Lung (tissue), 12 donors: ENCODE data around the gene OTUD4. TPM values are rescaled to one million over a fixed set of nuclear protein-coding genes. Genes with fewer than 3 reads are reported as not detected.
"Not testable (repeated sequence)": the region's sequence is repeated elsewhere in the genome, so short reads cannot be mapped to it uniquely, and the experiment has no call there.

Experiments used
- ATAC-seq: fragments of 200-7000 bp; cut with Tn5 transposase; one replicate; pipeline ENCODE4 v1.9.1; 2020; ENCODE audit warnings: moderate number of reproducible peaks; ENCODE audit not compliant: insufficient read depth, low FRiP score
- DNase-seq, 3 donors: peaks; one replicate each; pipeline ENCODE4 v3.0.0-alpha.2; 2013 to 2017
- H3K27ac ChIP-seq, 2 donors: one replicate each; pipeline ENCODE4 v1.5.1; 2013; ENCODE audit warnings: mild to moderate bottlenecking in 2 of 2, moderate library complexity in 2 of 2, control low read depth in 1 of 2, inconsistent platforms in 1 of 2, low read depth in 1 of 2, low read length in 1 of 2
- H3K27me3 ChIP-seq, 3 donors: one replicate each; pipeline ENCODE4 v1.5.1; 2013; ENCODE audit warnings: low read length in 2 of 3; ENCODE audit not compliant: control insufficient read depth in 3 of 3, insufficient read depth in 3 of 3
- H3K36me3 ChIP-seq, 4 donors: one replicate each; pipeline ENCODE4 v1.5.1; 2013; ENCODE audit warnings: low read length in 4 of 4, mild to moderate bottlenecking in 1 of 4, moderate library complexity in 1 of 4; ENCODE audit not compliant: control insufficient read depth in 4 of 4, insufficient read depth in 4 of 4
- H3K4me1 ChIP-seq, 5 donors: one replicate each; pipeline ENCODE4 v1.5.1; 2013; ENCODE audit warnings: low read length in 5 of 5, mild to moderate bottlenecking in 2 of 5, moderate library complexity in 1 of 5; ENCODE audit not compliant: control insufficient read depth in 5 of 5, insufficient read depth in 5 of 5
- H3K4me3 ChIP-seq: one replicate; pipeline ENCODE4 v1.5.1; 2013; ENCODE audit warnings: mild to moderate bottlenecking, control low read depth, moderate library complexity
- H3K9ac ChIP-seq, 2 donors: one replicate each; pipeline ENCODE4 v1.5.1; 2013; ENCODE audit warnings: low read length in 2 of 2, control low read depth in 1 of 2; ENCODE audit not compliant: insufficient read depth in 1 of 2
- H3K9me3 ChIP-seq, 4 donors: one replicate each; pipeline ENCODE4 v1.5.1; 2013; ENCODE audit warnings: low read length in 3 of 4, mild to moderate bottlenecking in 1 of 4, moderate library complexity in 1 of 4; ENCODE audit not compliant: control insufficient read depth in 4 of 4, insufficient read depth in 3 of 4
- WGBS, 2 donors: extraction: QIAGEN DNeasy Blood & Tissue Kit; methylation state at CpG; one replicate each; pipeline ENCODE4 v1.1.7; 2013; 5-methylcytosine and 5-hydroxymethylcytosine counted together
- polyA plus RNA-seq, 2 donors: library from polyadenylated mRNA; stranded (reverse); fragments of 200-250 nt; gene quantifications; one replicate each; pipeline ENCODE4 v1.2.1, GENCODE V29; 2013
- total RNA-seq, 2 donors: library from RNA; depleted of rRNA in 1 of 2; stranded (reverse); fragments of >200 nt in 1 of 2; gene quantifications; one replicate each; pipeline ENCODE4 v1.2.1, GENCODE V29; 2014 to 2021
- TF ChIP-seq, protein P1 (sequence below): IDR thresholded peaks from 2 replicates; pipeline ENCODE4 v1.5.1; 2012; ENCODE audit warnings: mild to moderate bottlenecking; ENCODE audit errors: control extremely low read depth, extremely low read depth
- donor health status: control.
- donor health status: control.
- donor health status: Bipolar disorder and iron deficiency.
- donor health status: healthy.
- donor health status: DM: yes; HTN: yes; CAD: no.

Gene OTUD4
- total and polyA plus RNA-seq, 4 donors: 11.0 to 101 (median 24.0) TPM

DNA sequence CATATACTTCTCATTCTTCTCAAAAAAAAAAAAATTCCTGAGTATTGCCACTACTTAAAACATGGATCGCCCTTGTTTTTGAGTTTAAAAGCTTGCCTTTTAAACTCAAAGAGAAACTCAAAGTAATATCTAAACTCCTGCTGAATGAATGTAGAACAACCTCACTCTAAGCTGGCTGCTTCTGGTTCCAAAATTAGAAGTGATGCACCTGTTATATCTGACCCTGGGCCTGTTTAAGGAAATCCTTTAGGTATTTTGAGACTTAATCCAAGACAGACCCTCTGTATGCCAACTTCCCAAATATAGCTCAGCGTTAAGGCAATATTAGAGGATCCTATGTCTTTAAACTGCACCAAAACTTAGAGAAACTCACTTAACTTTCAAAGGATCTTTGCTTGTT, 1.8 kb upstream of the OTUD4 start:
- DNase-seq (no peak), ATAC-seq (no peak)
- H3K27me3 ChIP-seq: peaks cover 0 to 3% (median 0%) of the 10 kb centered on the region in 3 donors
- no peaks in the 10 kb centered on the region for H3K36me3 ChIP-seq
- peaks cover 0 to 26% (median 0%) of the 10 kb centered on the region in 5 donors for H3K4me1 ChIP-seq
- no peak overlapping the region for H3K9ac ChIP-seq
- H3K9me3 ChIP-seq: no peaks in the 10 kb centered on the region
- 82 to 91% methylated on average over 2 of the region's 2 CpGs for WGBS, 2 donors
- H3K4me3 ChIP-seq: no peak overlapping the region
- no peak overlapping the region for H3K27ac ChIP-seq
- TF ChIP-seq, protein P1, sequence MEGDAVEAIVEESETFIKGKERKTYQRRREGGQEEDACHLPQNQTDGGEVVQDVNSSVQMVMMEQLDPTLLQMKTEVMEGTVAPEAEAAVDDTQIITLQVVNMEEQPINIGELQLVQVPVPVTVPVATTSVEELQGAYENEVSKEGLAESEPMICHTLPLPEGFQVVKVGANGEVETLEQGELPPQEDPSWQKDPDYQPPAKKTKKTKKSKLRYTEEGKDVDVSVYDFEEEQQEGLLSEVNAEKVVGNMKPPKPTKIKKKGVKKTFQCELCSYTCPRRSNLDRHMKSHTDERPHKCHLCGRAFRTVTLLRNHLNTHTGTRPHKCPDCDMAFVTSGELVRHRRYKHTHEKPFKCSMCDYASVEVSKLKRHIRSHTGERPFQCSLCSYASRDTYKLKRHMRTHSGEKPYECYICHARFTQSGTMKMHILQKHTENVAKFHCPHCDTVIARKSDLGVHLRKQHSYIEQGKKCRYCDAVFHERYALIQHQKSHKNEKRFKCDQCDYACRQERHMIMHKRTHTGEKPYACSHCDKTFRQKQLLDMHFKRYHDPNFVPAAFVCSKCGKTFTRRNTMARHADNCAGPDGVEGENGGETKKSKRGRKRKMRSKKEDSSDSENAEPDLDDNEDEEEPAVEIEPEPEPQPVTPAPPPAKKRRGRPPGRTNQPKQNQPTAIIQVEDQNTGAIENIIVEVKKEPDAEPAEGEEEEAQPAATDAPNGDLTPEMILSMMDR: no peak

DNA sequence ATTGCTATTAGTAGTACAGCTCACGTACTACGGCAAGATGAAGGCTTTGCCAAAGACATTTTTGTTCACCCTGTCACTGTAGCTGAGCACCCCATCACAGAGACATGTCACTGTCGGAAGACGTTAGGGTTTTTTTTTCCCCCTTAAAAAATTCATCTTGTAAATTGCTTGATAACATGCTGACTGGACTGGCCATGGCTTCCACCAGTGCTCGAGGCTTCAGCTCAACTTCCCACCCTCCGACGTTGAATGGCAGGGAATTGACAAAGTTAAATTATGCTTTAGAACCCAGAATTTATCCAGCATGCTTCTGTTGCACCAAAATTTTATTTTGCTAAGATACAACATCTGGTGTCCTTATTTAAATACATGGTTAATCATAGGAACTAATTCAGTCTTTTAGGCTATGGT, 707 bp upstream of the OTUD4 start:
- H3K9me3 ChIP-seq: no peaks in the 10 kb centered on the region
- no peaks in the 10 kb centered on the region for H3K36me3 ChIP-seq
- H3K27ac ChIP-seq: peak overlapping the region; percentile 97 to 98
- H3K4me1 ChIP-seq: peaks cover 0 to 30% (median 3%) of the 10 kb centered on the region in 5 donors
- TF ChIP-seq, protein P1: no peak
- H3K9ac ChIP-seq: peak overlapping the region; percentile 49 to 79
- DNase-seq: no peak
- no peak for ATAC-seq
- 5 to 8% methylated on average over 7 of the region's 7 CpGs for WGBS, 2 donors
- H3K4me3 ChIP-seq: peak overlapping the region; percentile 84
- H3K27me3 ChIP-seq: no peaks in the 10 kb centered on the region

DNA sequence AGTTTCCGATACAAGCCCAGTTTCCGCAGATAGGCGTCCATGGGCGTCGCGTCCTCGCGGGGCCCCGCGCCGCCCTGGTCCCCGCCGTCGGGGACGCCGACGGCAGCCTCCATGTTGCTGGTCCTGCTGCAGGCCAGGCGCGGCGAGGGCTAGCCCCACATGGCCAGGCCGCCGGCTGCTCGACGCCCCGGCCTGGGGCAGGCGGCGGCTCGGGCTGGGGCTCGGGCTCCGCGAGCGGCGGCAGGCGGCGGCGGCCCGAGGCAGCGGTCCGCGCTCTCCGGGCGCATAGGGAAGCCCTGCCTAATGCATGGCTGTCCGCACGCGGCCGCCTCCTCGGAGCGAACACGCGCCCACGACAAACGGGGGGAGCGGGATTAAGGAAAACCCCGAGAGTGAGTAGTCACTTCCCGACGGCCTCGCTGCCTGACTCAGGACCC, 510 bp downstream of the OTUD4 start:
- H3K9me3 ChIP-seq, H3K27me3 ChIP-seq, H3K36me3 ChIP-seq: not testable (repeated sequence)
- peak overlapping the region; percentile 96 to 98 for H3K27ac ChIP-seq
- peak in 1 of 3 donors; percentile 56 for DNase-seq
- peak overlapping the region in 1 of 2 donors; percentile 59 for H3K9ac ChIP-seq
- peak; percentile 9 for ATAC-seq
- 0 to 1% methylated on average over 46 to 57 of the region's 57 CpGs for WGBS, 2 donors
- peak overlapping the region; percentile 84 for H3K4me3 ChIP-seq
- H3K4me1 ChIP-seq: peaks cover 0 to 30% (median 4%) of the 10 kb centered on the region in 5 donors

GRCh38 chr4:145179281-145179860, 1.0 kb downstream of the OTUD4 start:
- Histone ChIP-seq H3K36me3 (no peaks in the 10 kb centered on the region), H3K9me3 (no peaks in the 10 kb centered on the region), H3K9ac (peak overlapping the region; percentile 85 to 98), H3K4me3 (peak overlapping the region; percentile 84), H3K27ac (peak overlapping the region; percentile 96 to 98), H3K27me3 (no peaks in the 10 kb centered on the region), H3K4me1 (peaks cover 0 to 30% (median 4%) of the 10 kb centered on the region in 5 donors)
- ATAC-seq: peak; percentile 58
- peak; percentile 69 to 82 (median 73) for DNase-seq
- TF ChIP-seq, protein P1: no peak
- 0% methylated on average over 36 of the region's 36 CpGs for WGBS, 2 donors
